Progenitor cell of endocrine pancreas (in vitro differentiated cells): ENCODE data around the gene FDX1. TPM values are rescaled to one million over a fixed set of nuclear protein-coding genes. Genes with fewer than 3 reads are reported as not detected.
A peak's percentile ranks its signal among the peaks of the same experiment; 100 is the strongest.

Source experiments
- DNase-seq: peaks from one replicate; pipeline ENCODE4 v3.0.0; 2021; ENCODE audit warnings: low spot score; ENCODE audit not compliant: unreplicated experiment
- H3K27ac Mint-ChIP-seq: 2 replicates; pipeline ENCODE4 v1.8.0; 2021; ENCODE audit warnings: mild to moderate bottlenecking, moderate library complexity, mixed read lengths
- H3K27me3 Mint-ChIP-seq: 2 replicates; pipeline ENCODE4 v1.8.0; 2021; ENCODE audit warnings: mixed read lengths
- H3K36me3 Mint-ChIP-seq: 2 replicates; pipeline ENCODE4 v1.8.0; 2022; ENCODE audit warnings: mixed read lengths; ENCODE audit not compliant: insufficient read depth
- H3K4me1 Mint-ChIP-seq: 2 replicates; pipeline ENCODE4 v1.8.0; 2021; ENCODE audit warnings: low read depth, mixed read lengths
- H3K4me3 Mint-ChIP-seq: 2 replicates; pipeline ENCODE4 v1.8.0; 2021; ENCODE audit warnings: low read depth, mild to moderate bottlenecking, moderate library complexity, mixed read lengths
- H3K9me3 Mint-ChIP-seq: 2 replicates; pipeline ENCODE4 v1.8.0; 2021; ENCODE audit warnings: low read depth, mixed read lengths
- total RNA-seq: library from RNA; stranded (reverse); gene quantifications from 2 replicates; pipeline ENCODE4 v1.2.1, GENCODE V29; 2021
- TF ChIP-seq, protein P1 (sequence below): fragments of 200-600 bp; sonication (generic); IDR thresholded peaks from one replicate; pipeline ENCODE4 v1.5.0; 2021; ENCODE audit warnings: antibody characterized with exemption, mild to moderate bottlenecking; ENCODE audit not compliant: unreplicated experiment

Gene FDX1
- total RNA-seq, 1 donor from 2014 or later: 13.6 TPM

- no peak overlapping the region for H3K27ac Mint-ChIP-seq
- no peaks in the 10 kb centered on the region for H3K4me1 Mint-ChIP-seq
- no peak overlapping the region for H3K4me3 Mint-ChIP-seq
- DNase-seq: no peak
- H3K9me3 Mint-ChIP-seq: no peaks in the 10 kb centered on the region
- no peaks in the 10 kb centered on the region for H3K27me3 Mint-ChIP-seq
- peaks cover 6% of the 10 kb centered on the region for H3K36me3 Mint-ChIP-seq
- TF ChIP-seq, protein P1, sequence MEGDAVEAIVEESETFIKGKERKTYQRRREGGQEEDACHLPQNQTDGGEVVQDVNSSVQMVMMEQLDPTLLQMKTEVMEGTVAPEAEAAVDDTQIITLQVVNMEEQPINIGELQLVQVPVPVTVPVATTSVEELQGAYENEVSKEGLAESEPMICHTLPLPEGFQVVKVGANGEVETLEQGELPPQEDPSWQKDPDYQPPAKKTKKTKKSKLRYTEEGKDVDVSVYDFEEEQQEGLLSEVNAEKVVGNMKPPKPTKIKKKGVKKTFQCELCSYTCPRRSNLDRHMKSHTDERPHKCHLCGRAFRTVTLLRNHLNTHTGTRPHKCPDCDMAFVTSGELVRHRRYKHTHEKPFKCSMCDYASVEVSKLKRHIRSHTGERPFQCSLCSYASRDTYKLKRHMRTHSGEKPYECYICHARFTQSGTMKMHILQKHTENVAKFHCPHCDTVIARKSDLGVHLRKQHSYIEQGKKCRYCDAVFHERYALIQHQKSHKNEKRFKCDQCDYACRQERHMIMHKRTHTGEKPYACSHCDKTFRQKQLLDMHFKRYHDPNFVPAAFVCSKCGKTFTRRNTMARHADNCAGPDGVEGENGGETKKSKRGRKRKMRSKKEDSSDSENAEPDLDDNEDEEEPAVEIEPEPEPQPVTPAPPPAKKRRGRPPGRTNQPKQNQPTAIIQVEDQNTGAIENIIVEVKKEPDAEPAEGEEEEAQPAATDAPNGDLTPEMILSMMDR: no peak
These were observed 24.1 kb downstream of the FDX1 start for GRCh38 chr11:110453684-110454354.

GRCh38 chr11:110454609-110455008 lies 24.9 kb downstream of the FDX1 start:
- H3K27me3 Mint-ChIP-seq: no peaks in the 10 kb centered on the region
- no peak overlapping the region for H3K4me3 Mint-ChIP-seq
- peaks cover 7% of the 10 kb centered on the region for H3K36me3 Mint-ChIP-seq
- DNase-seq: no peak
- TF ChIP-seq, protein P1: no peak
- no peaks in the 10 kb centered on the region for H3K4me1 Mint-ChIP-seq
- no peaks in the 10 kb centered on the region for H3K9me3 Mint-ChIP-seq
- no peak overlapping the region for H3K27ac Mint-ChIP-seq

GRCh38 chr11:110455718-110456117 lies 26.0 kb downstream of the FDX1 start:
- Mint-ChIP-seq H3K9me3 (no peaks in the 10 kb centered on the region), H3K27me3 (no peaks in the 10 kb centered on the region), H3K4me1 (no peaks in the 10 kb centered on the region), H3K36me3 (peaks cover 7% of the 10 kb centered on the region), H3K27ac (no peak overlapping the region), H3K4me3 (no peak overlapping the region)
- TF ChIP-seq, protein P1: no peak
- DNase-seq: no peak

- Mint-ChIP-seq H3K27ac (no peak overlapping the region), H3K36me3 (peaks cover 7% of the 10 kb centered on the region), H3K4me3 (no peak overlapping the region), H3K27me3 (no peaks in the 10 kb centered on the region), H3K9me3 (no peaks in the 10 kb centered on the region), H3K4me1 (no peaks in the 10 kb centered on the region)
- TF ChIP-seq, protein P1: peak; percentile 73
- DNase-seq: no peak
These were observed 33.4 kb downstream of the FDX1 start for GRCh38 chr11:110463153-110463552.

GRCh38 chr11:110465231-110465630 lies 35.5 kb downstream of the FDX1 start:
- DNase-seq: no peak

More at GRCh38 chr11:110465231-110465630, 35.5 kb downstream of the FDX1 start:
- TF ChIP-seq, protein P1: no peak
- Mint-ChIP-seq H3K27ac (no peak overlapping the region), H3K27me3 (no peaks in the 10 kb centered on the region), H3K36me3 (peaks cover 8% of the 10 kb centered on the region), H3K9me3 (no peaks in the 10 kb centered on the region), H3K4me3 (no peak overlapping the region), H3K4me1 (no peaks in the 10 kb centered on the region)
